ENCODE data around the gene PDX1. TPM values are rescaled to one million over a fixed set of nuclear protein-coding genes. Genes with fewer than 3 reads are reported as not detected.

Gene PDX1
- total RNA-seq, 4 donors from 2014 or later = 0.16 TPM; not detected in 3

GRCh38 chr13:27952876-27953675 is 33.3 kb downstream of the PDX1 start:
- Histone ChIP-seq H3K27ac (peak overlapping the region; percentile 87 to 97 (median 92)), H3K36me3 (no peaks in the 10 kb centered on the region), H3K4me1 (peaks cover 0 to 44% (median 12%) of the 10 kb centered on the region in 4 donors), H3K9me3 (no peaks in the 10 kb centered on the region), H3K27me3 (peaks cover 74% of the 10 kb centered on the region), H3K4me3 (peak overlapping the region in 3 of 4 donors; percentile 38 to 58 (median 54))
- 15 to 16% methylated on average over 14 to 30 of the region's 30 CpGs for WGBS, 2 donors (ENCODE audit: low coverage in 1 of 2)
- TF ChIP-seq POLR2AphosphoS5 (IDR thresholded peaks at IDR 0.05) = no peak
- no peak for TF ChIP-seq EP300 (IDR thresholded peaks at IDR 0.05; ENCODE audit: low read depth)
- no peak for TF ChIP-seq CTCF (IDR thresholded peaks at IDR 0.05)
- peak; percentile 12 for TF ChIP-seq POLR2A (IDR thresholded peaks at IDR 0.05)
- DNase-seq = peak; percentile 84
- intact Hi-C loops (cut with DNase I; ENCODE audit: low total_unique reads) = no loop called here
- in situ Hi-C loops (cut with MboI; ENCODE audit: low pct_ligation_motif_present in 1 of 4, low pct_unique_long_range_greater_than_20kb in 1 of 4, low sequenced_read_pairs in 3 of 4) = no loop called here

GRCh38 chr13:27953676-27954405 is 34.0 kb downstream of the PDX1 start:
- peaks cover 0 to 51% (median 12%) of the 10 kb centered on the region in 4 donors for H3K4me1 ChIP-seq
- peak overlapping the region; percentile 87 to 97 (median 92) for H3K27ac ChIP-seq
- peak; percentile 87 for DNase-seq
- TF ChIP-seq POLR2AphosphoS5 (IDR thresholded peaks at IDR 0.05) (peak in 1 of 3 donors; percentile 48), EP300 (IDR thresholded peaks at IDR 0.05; ENCODE audit: low read depth) (no peak), POLR2A (IDR thresholded peaks at IDR 0.05) (peak; percentile 30), CTCF (IDR thresholded peaks at IDR 0.05) (peak; percentile 76 to 98 (median 87))
- no peaks in the 10 kb centered on the region for H3K9me3 ChIP-seq
- 5% methylated on average over 48 of the region's 71 CpGs; no CpG with 5 or more reads in 1 of the 2 donors for WGBS, 2 donors (ENCODE audit: low coverage in 1 of 2)
- peaks cover 82% of the 10 kb centered on the region for H3K27me3 ChIP-seq
- intact Hi-C loops (cut with DNase I; ENCODE audit: low total_unique reads) = no loop called here
- in situ Hi-C loops (cut with MboI; ENCODE audit: low pct_ligation_motif_present in 1 of 4, low pct_unique_long_range_greater_than_20kb in 1 of 4, low sequenced_read_pairs in 3 of 4) = no loop called here
- no peaks in the 10 kb centered on the region for H3K36me3 ChIP-seq
- H3K4me3 ChIP-seq = peak overlapping the region; percentile 13 to 58 (median 46)

GRCh38 chr13:27954406-27954851 is 34.6 kb downstream of the PDX1 start:
- peak; percentile 64 for TF ChIP-seq POLR2A (IDR thresholded peaks at IDR 0.05)
- TF ChIP-seq CTCF (IDR thresholded peaks at IDR 0.05) = no peak
- TF ChIP-seq POLR2AphosphoS5 (IDR thresholded peaks at IDR 0.05) = peak in 1 of 3 donors; percentile 31
- no peak for TF ChIP-seq EP300 (IDR thresholded peaks at IDR 0.05; ENCODE audit: low read depth)
- WGBS, 2 donors (ENCODE audit: low coverage in 1 of 2) = 3 to 24% methylated on average over 4 to 17 of the region's 56 CpGs
- H3K9me3 ChIP-seq = no peaks in the 10 kb centered on the region
- peaks cover 88% of the 10 kb centered on the region for H3K27me3 ChIP-seq
- peak overlapping the region; percentile 87 to 97 (median 92) for H3K27ac ChIP-seq
- H3K36me3 ChIP-seq = no peaks in the 10 kb centered on the region
- in situ Hi-C loops (cut with MboI; ENCODE audit: low pct_ligation_motif_present in 1 of 4, low pct_unique_long_range_greater_than_20kb in 1 of 4, low sequenced_read_pairs in 3 of 4) = no loop called here
- DNase-seq = peak; percentile 53
- peaks cover 0 to 56% (median 15%) of the 10 kb centered on the region in 4 donors for H3K4me1 ChIP-seq
- H3K4me3 ChIP-seq = peak overlapping the region; percentile 13 to 58 (median 46)
- intact Hi-C loops (cut with DNase I; ENCODE audit: low total_unique reads) = no loop called here
